Measurements from ENCODE around the gene FAF1. TPM values are rescaled to one million over a fixed set of nuclear protein-coding genes. Genes with fewer than 3 reads are reported as not detected.

Gene FAF1
- total and polyA plus RNA-seq, 2 experiments from 2014 or later = 7.2 to 49.1 TPM

DNA sequence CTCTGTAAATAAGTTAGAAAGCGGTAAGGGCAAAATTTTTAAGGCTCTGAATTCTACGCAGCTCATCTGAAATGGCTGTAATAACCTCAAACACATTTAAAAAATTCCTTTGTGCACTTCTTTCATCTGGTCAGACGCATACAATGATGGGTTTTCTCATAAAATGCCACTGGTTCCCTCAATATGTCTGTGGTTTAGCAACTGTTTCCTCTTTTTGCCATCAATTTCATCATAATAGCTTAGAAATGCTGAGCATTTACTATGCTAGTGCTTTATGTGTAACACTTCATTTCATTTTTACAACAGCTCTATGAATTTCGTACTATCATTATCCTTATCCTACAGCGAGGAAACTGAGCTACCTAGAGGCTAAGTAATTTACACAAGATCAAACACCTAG is 501.6 kb downstream of the FAF1 start:
- no peak overlapping the region for H2AFZ ChIP-seq
- H3K9me2 ChIP-seq (ENCODE audit: insufficient read depth) = no peaks in the 10 kb centered on the region
- TF ChIP-seq EZH2 (IDR thresholded peaks at IDR 0.05; ENCODE audit: insufficient read depth, poor library complexity, severe bottlenecking) (no peak), EZH2phosphoT487 (IDR thresholded peaks at IDR 0.05; ENCODE audit: insufficient read depth, low read depth) (no peak)
- H3K27me3 ChIP-seq (replicated peaks; ENCODE audit: insufficient read depth) = no peaks in the 10 kb centered on the region
- H3K27ac ChIP-seq = no peak overlapping the region
- no peaks in the 10 kb centered on the region for H3K9me3 ChIP-seq (ENCODE audit: low read depth)
- no peak for DNase-seq
- H3K79me2 ChIP-seq (ENCODE audit: insufficient read depth) = no peaks in the 10 kb centered on the region
- no peak overlapping the region for H3K9ac ChIP-seq
- H3F3A ChIP-seq (ENCODE audit: insufficient read depth) = no peaks in the 10 kb centered on the region
- H4K20me1 ChIP-seq (ENCODE audit: insufficient read depth) = no peaks in the 10 kb centered on the region
- in situ Hi-C loops (cut with MboI) = no loop called here
- no peaks in the 10 kb centered on the region for H3K36me3 ChIP-seq (ENCODE audit: low read depth)
- no peaks in the 10 kb centered on the region for H3K4me1 ChIP-seq (ENCODE audit: insufficient read depth)
- 96 to 98% methylated on average over 5 of the region's 5 CpGs for WGBS, 2 experiments (ENCODE audit: low coverage in 1 of 2, low lambda C conversion rate in 2 of 2, missing lambda C conversion rate in 2 of 2)
- no peak overlapping the region for H3K4me3 ChIP-seq
- no peak overlapping the region for H3K4me2 ChIP-seq (ENCODE audit: unreplicated experiment)

DNA sequence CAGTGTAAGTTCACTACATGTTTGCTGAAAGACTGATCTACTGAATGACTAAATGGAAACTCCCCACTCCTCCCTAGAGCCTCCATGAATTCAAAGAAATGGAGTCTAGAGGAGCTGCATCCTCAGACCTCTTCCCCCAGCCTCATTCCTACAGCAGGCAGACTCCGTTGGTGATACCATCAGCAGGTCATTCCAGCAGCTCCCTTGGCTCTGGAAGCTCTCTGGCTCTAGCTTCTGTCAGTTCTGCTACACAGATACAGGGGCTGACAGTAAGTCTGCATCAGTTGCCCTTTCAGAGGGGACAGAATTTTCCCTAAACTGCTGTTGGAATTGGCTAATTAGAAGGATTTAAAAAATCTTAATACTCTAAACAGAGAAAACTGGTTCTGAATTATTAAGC is 505.2 kb downstream of the FAF1 start:
- Histone ChIP-seq H3K27ac (no peak overlapping the region), H4K20me1 (ENCODE audit: insufficient read depth) (no peaks in the 10 kb centered on the region), H3K27me3 (replicated peaks; ENCODE audit: insufficient read depth) (no peaks in the 10 kb centered on the region), H3K9ac (no peak overlapping the region), H3K36me3 (ENCODE audit: low read depth) (no peaks in the 10 kb centered on the region), H3K9me3 (ENCODE audit: low read depth) (no peaks in the 10 kb centered on the region), H3K9me2 (ENCODE audit: insufficient read depth) (no peaks in the 10 kb centered on the region), H3K4me1 (ENCODE audit: insufficient read depth) (no peaks in the 10 kb centered on the region), H3F3A (ENCODE audit: insufficient read depth) (no peaks in the 10 kb centered on the region), H2AFZ (no peak overlapping the region), H3K79me2 (ENCODE audit: insufficient read depth) (no peaks in the 10 kb centered on the region), H3K4me2 (ENCODE audit: unreplicated experiment) (no peak overlapping the region), H3K4me3 (no peak overlapping the region)
- WGBS, 2 experiments (ENCODE audit: low coverage in 1 of 2, low lambda C conversion rate in 2 of 2, missing lambda C conversion rate in 2 of 2) = 100% methylated on average over 1 of the region's 1 CpG
- TF ChIP-seq EZH2 (IDR thresholded peaks at IDR 0.05; ENCODE audit: insufficient read depth, poor library complexity, severe bottlenecking) (no peak), EZH2phosphoT487 (IDR thresholded peaks at IDR 0.05; ENCODE audit: insufficient read depth, low read depth) (no peak)
- in situ Hi-C loops (cut with MboI) = no loop called here
- no peak for DNase-seq

- Histone ChIP-seq H3K4me3 (no peak overlapping the region), H3K27me3 (replicated peaks; ENCODE audit: insufficient read depth) (no peaks in the 10 kb centered on the region), H3K4me2 (ENCODE audit: unreplicated experiment) (no peak overlapping the region), H3K9me2 (ENCODE audit: insufficient read depth) (no peaks in the 10 kb centered on the region), H3K4me1 (ENCODE audit: insufficient read depth) (no peaks in the 10 kb centered on the region), H3F3A (ENCODE audit: insufficient read depth) (no peaks in the 10 kb centered on the region), H4K20me1 (ENCODE audit: insufficient read depth) (no peaks in the 10 kb centered on the region), H3K9me3 (ENCODE audit: low read depth) (no peaks in the 10 kb centered on the region), H3K79me2 (ENCODE audit: insufficient read depth) (no peaks in the 10 kb centered on the region), H3K27ac (no peak overlapping the region), H3K9ac (no peak overlapping the region), H2AFZ (no peak overlapping the region), H3K36me3 (ENCODE audit: low read depth) (no peaks in the 10 kb centered on the region)
- TF ChIP-seq EZH2 (IDR thresholded peaks at IDR 0.05; ENCODE audit: insufficient read depth, poor library complexity, severe bottlenecking) (no peak), EZH2phosphoT487 (IDR thresholded peaks at IDR 0.05; ENCODE audit: insufficient read depth, low read depth) (no peak)
- DNase-seq = no peak
- in situ Hi-C loops (cut with MboI) = no loop called here
- WGBS, 2 experiments (ENCODE audit: low coverage in 1 of 2, low lambda C conversion rate in 2 of 2, missing lambda C conversion rate in 2 of 2) = 70 to 72% methylated on average over 7 of the region's 7 CpGs
Observed at GRCh38 chr1:50453266-50453665, 506.8 kb downstream of the FAF1 start.

- Histone ChIP-seq H3K36me3 (ENCODE audit: low read depth) (no peaks in the 10 kb centered on the region), H3K79me2 (ENCODE audit: insufficient read depth) (no peaks in the 10 kb centered on the region), H2AFZ (no peak overlapping the region), H3K9ac (no peak overlapping the region), H3K9me2 (ENCODE audit: insufficient read depth) (no peaks in the 10 kb centered on the region), H3K27me3 (replicated peaks; ENCODE audit: insufficient read depth) (no peaks in the 10 kb centered on the region), H3K4me3 (no peak overlapping the region), H3K4me1 (ENCODE audit: insufficient read depth) (no peaks in the 10 kb centered on the region), H3K4me2 (ENCODE audit: unreplicated experiment) (no peak overlapping the region), H3K27ac (no peak overlapping the region), H3F3A (ENCODE audit: insufficient read depth) (no peaks in the 10 kb centered on the region), H4K20me1 (ENCODE audit: insufficient read depth) (no peaks in the 10 kb centered on the region), H3K9me3 (ENCODE audit: low read depth) (no peaks in the 10 kb centered on the region)
- DNase-seq = no peak
- in situ Hi-C loops (cut with MboI) = no loop called here
- no peak for TF ChIP-seq EZH2 (IDR thresholded peaks at IDR 0.05; ENCODE audit: insufficient read depth, poor library complexity, severe bottlenecking)
- no peak for TF ChIP-seq EZH2phosphoT487 (IDR thresholded peaks at IDR 0.05; ENCODE audit: insufficient read depth, low read depth)
- 94 to 100% methylated on average over 1 of the region's 1 CpG for WGBS, 2 experiments (ENCODE audit: low coverage in 1 of 2, low lambda C conversion rate in 2 of 2, missing lambda C conversion rate in 2 of 2)
Observed at GRCh38 chr1:50452700-50453099, 507.4 kb downstream of the FAF1 start.

Data from GM23248 (cell line).